PC-3 (cell line): ENCODE measurements around the gene FGFR2. TPM values are rescaled to one million over a fixed set of nuclear protein-coding genes. Genes with fewer than 3 reads are reported as not detected.

ENCODE experiments used
- ATAC-seq: fragments of 200-7000 bp; cut with Tn5 transposase; 2 replicates; pipeline ENCODE4 v1.9.1; 2020; ENCODE audit warnings: mild to moderate bottlenecking, moderate library complexity
- BruUV-seq: library from RNA; stranded (reverse); fragments of 400-500 nt; replicated peaks from 2 replicates; lab custom pipeline; 2021; lab: Mats Ljungman, UMichigan
- CTCF ChIA-PET: fragments of 300-600 bp; sonication (Branson Sonifier 250); formaldehyde crosslinking; loops from one replicate; lab custom pipeline; 2022; ENCODE audit warnings: antibody characterized with exemption; lab: Charles Lee
- POLR2A ChIA-PET: fragments of 300-600 bp; sonication (Branson Sonifier 250); formaldehyde crosslinking; loops from one replicate; lab custom pipeline; 2022; ENCODE audit warnings: antibody characterized with exemption; ENCODE audit not compliant: unreplicated experiment; lab: Charles Lee
- DNase-seq: peaks from one replicate; pipeline ENCODE4 v3.0.0-alpha.2; 2015
- H2AFZ ChIP-seq: fragments of 300-600 bp; sonication (generic); 2 replicates; pipeline ENCODE4 v1.6.0; 2016; ENCODE audit warnings: antibody characterized with exemption, low read length
- H3F3A ChIP-seq: fragments of 300-600 bp; sonication (generic); one replicate; pipeline ENCODE4 v1.6.0; 2017; ENCODE audit warnings: antibody characterized with exemption, low read length, control low read depth, mild to moderate bottlenecking; ENCODE audit not compliant: unreplicated experiment
- H3K27ac ChIP-seq: fragments of 300-600 bp; sonication (generic); 2 replicates; pipeline ENCODE4 v1.5.1; 2016; ENCODE audit warnings: mild to moderate bottlenecking, low read length
- H3K27me3 ChIP-seq: fragments of 300-600 bp; sonication (generic); 2 replicates; pipeline ENCODE4 v1.6.1; 2016; ENCODE audit warnings: low read length, mixed read lengths
- H3K36me3 ChIP-seq: fragments of 300-600 bp; sonication (generic); 2 replicates; pipeline ENCODE4 v1.6.1; 2016; ENCODE audit warnings: low read depth, mixed run types, low read length, mixed read lengths
- H3K4me1 ChIP-seq: fragments of 300-600 bp; sonication (generic); 2 replicates; pipeline ENCODE4 v1.5.1; 2016; ENCODE audit warnings: low read length; ENCODE audit not compliant: insufficient read depth
- H3K4me2 ChIP-seq: fragments of 300-600 bp; sonication (generic); 2 replicates; pipeline ENCODE4 v1.6.0; 2016; ENCODE audit warnings: low read length
- H3K4me3 ChIP-seq: fragments of 300-600 bp; sonication (generic); 2 replicates; pipeline ENCODE4 v1.5.1; 2016; ENCODE audit warnings: mild to moderate bottlenecking, low read length, mixed read lengths
- H3K79me2 ChIP-seq: fragments of 300-600 bp; sonication (generic); 2 replicates; pipeline ENCODE4 v1.6.1; 2017; ENCODE audit warnings: low read length, mixed read lengths
- H3K9ac ChIP-seq: fragments of 300-600 bp; sonication (generic); 2 replicates; pipeline ENCODE4 v1.6.0; 2016; ENCODE audit warnings: mild to moderate bottlenecking, low read length
- H3K9me2 ChIP-seq: fragments of 300-600 bp; sonication (generic); replicated peaks from 2 replicates; pipeline ENCODE4 v1.6.1; 2016; ENCODE audit warnings: mixed run types, low read length, mixed read lengths
- H3K9me3 ChIP-seq: fragments of 300-600 bp; sonication (generic); 2 replicates; pipeline ENCODE4 v1.6.1; 2016; ENCODE audit warnings: low read length, mixed read lengths
- H4K20me1 ChIP-seq: fragments of 300-600 bp; sonication (generic); 2 replicates; pipeline ENCODE4 v1.6.1; 2016; ENCODE audit warnings: low read length, mixed read lengths
- EZH2 ChIP-seq: fragments of 300-600 bp; sonication (generic); IDR thresholded peaks from one replicate; pipeline ENCODE4 v1.6.1; 2017; ENCODE audit warnings: antibody characterized with exemption, mild to moderate bottlenecking, low read length; ENCODE audit not compliant: unreplicated experiment
- EZH2phosphoT487 ChIP-seq: fragments of 300-600 bp; sonication (generic); IDR thresholded peaks from 2 replicates; pipeline ENCODE4 v1.6.1; 2018; ENCODE audit warnings: mild to moderate bottlenecking, antibody characterized with exemption, low read length, borderline replicate concordance
- intact Hi-C: fragments of 100-400 bp; cut with micrococcal nuclease; formaldehyde crosslinking; loops from 2 replicates; pipeline ENCODE4 v1.9.0; 2023
- total RNA-seq: library from RNA; depleted of rRNA; stranded (reverse); fragments of >200 nt; gene quantifications from 2 replicates; pipeline ENCODE4 v1.2.3, GENCODE V29; 2014
- TF ChIP-seq, protein P1 (sequence below): fragments of 300-600 bp; sonication (generic); conservative IDR thresholded peaks from 2 replicates; pipeline ENCODE4 v1.5.1; 2017; ENCODE audit warnings: antibody characterized with exemption, low read depth, mild to moderate bottlenecking, low read length

The FGFR2 gene
- total RNA-seq, 1 experiment from 2014 or later = 0.36 TPM

DNA sequence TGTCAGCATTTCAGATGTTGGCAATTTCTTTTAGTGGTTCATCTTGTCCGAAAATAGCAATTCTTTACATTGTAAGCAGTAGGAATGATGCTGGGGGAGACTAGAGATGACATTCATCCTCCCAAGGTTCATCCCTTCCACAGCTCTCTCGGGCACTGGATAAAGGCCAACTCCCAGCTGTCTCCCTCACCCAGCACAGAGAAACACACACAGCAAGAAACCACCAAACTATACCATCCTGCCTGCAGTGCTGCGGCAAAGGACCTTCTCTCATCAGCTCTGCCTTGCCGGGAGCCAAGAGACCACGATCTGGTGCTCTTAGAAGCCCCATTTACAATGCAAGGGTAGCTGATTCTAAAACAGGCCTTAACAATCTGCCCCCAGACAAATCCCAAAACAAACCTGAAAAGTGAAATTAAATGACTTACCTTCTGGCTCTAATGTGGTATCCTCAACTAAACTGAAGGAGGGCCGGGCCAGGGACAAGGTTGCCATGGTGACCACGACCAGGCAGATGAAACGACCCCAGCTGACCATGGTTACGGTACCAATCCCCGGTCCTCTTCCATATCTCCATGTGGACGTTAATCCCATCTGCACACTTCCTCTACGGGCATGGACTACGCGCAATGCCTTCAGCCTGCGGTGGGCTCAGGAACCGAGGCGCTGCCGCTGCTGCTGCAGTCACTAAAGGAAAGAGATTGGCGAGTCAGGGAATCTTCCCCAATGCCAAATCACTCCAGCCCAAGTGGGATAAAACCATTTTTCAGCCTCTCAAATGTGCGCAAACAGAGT, 4.8 kb downstream of the FGFR2 start:
- no peaks in the 10 kb centered on the region for H3K4me1 ChIP-seq
- intact Hi-C loops = no loop called here
- POLR2A ChIA-PET = no interaction called here

DNA sequence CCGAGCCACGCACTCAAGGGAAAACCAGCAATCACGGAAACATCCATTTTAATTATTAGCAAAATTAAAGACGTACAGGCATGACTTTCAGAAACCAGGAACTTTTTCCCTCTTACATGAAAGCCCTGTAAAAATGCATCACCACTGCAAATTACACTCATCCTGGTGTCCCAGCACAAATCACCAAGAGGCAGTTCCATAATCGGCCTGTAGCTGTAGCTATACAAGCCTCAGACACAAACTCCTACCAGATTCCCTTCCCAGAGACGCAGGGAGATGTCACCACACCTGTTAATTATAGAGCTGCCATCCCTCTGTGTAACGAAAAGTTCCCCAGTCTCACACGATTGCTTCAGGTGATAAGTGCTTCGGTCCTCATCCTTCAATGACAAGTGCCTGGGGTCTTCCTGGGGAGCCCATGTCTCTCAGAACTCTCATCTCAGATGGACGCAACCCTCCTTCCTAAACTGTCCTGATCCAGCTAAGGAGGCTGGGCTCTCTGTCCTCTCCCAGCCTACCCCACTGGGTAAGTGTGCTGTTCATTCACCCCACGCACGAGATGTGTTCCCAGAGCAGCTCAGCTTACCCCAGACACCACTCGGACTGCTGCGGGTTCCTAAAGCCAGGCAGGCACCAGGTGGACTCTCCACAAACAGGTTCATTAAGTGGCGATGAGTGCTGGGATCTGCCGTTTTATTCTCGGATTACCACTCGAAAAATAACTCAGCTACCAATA, 5.9 kb downstream of the FGFR2 start:
- Histone ChIP-seq H3K4me1 (no peaks in the 10 kb centered on the region), H3K79me2 (no peaks in the 10 kb centered on the region), H3K9me3 (no peaks in the 10 kb centered on the region), H3F3A (no peaks in the 10 kb centered on the region), H3K27me3 (peaks cover 52% of the 10 kb centered on the region), H3K4me3 (no peak overlapping the region), H3K9ac (no peak overlapping the region), H3K27ac (no peak overlapping the region), H3K4me2 (no peak overlapping the region), H2AFZ (no peak overlapping the region), H3K9me2 (no peaks in the 10 kb centered on the region), H3K36me3 (no peaks in the 10 kb centered on the region), H4K20me1 (no peaks in the 10 kb centered on the region)
- no TSS peak for BruUV-seq
- ChIA-PET POLR2A (no interaction called here), CTCF (interaction anchor here (0.7 kb wide), 1 partner anchor 65 kb away, joined by 3 read pairs; no protein-coding TSS in a partner anchor)
- intact Hi-C loops = no loop called here
- ATAC-seq = no peak
- DNase-seq = no peak
- no peak for TF ChIP-seq EZH2
- no peak for TF ChIP-seq EZH2phosphoT487
- TF ChIP-seq, protein P1, sequence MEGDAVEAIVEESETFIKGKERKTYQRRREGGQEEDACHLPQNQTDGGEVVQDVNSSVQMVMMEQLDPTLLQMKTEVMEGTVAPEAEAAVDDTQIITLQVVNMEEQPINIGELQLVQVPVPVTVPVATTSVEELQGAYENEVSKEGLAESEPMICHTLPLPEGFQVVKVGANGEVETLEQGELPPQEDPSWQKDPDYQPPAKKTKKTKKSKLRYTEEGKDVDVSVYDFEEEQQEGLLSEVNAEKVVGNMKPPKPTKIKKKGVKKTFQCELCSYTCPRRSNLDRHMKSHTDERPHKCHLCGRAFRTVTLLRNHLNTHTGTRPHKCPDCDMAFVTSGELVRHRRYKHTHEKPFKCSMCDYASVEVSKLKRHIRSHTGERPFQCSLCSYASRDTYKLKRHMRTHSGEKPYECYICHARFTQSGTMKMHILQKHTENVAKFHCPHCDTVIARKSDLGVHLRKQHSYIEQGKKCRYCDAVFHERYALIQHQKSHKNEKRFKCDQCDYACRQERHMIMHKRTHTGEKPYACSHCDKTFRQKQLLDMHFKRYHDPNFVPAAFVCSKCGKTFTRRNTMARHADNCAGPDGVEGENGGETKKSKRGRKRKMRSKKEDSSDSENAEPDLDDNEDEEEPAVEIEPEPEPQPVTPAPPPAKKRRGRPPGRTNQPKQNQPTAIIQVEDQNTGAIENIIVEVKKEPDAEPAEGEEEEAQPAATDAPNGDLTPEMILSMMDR = no peak

More for the DNA sequence above, 4.8 kb downstream of the FGFR2 start:
- H3F3A ChIP-seq = no peaks in the 10 kb centered on the region
- H3K4me2 ChIP-seq = no peak overlapping the region
- no peaks in the 10 kb centered on the region for H3K9me3 ChIP-seq
- no peak for ATAC-seq
- no peak overlapping the region for H3K27ac ChIP-seq
- peaks cover 56% of the 10 kb centered on the region for H3K27me3 ChIP-seq
- no peaks in the 10 kb centered on the region for H3K36me3 ChIP-seq
- no peak for DNase-seq
- no peaks in the 10 kb centered on the region for H3K9me2 ChIP-seq
- BruUV-seq = no TSS peak
- H3K4me3 ChIP-seq = no peak overlapping the region
- TF ChIP-seq, protein P1 = no peak
- TF ChIP-seq EZH2phosphoT487 = no peak
- no peak for TF ChIP-seq EZH2
- no peak overlapping the region for H3K9ac ChIP-seq
- H3K79me2 ChIP-seq = no peaks in the 10 kb centered on the region
- CTCF ChIA-PET = no interaction called here
- H4K20me1 ChIP-seq = no peaks in the 10 kb centered on the region
- no peak overlapping the region for H2AFZ ChIP-seq

DNA sequence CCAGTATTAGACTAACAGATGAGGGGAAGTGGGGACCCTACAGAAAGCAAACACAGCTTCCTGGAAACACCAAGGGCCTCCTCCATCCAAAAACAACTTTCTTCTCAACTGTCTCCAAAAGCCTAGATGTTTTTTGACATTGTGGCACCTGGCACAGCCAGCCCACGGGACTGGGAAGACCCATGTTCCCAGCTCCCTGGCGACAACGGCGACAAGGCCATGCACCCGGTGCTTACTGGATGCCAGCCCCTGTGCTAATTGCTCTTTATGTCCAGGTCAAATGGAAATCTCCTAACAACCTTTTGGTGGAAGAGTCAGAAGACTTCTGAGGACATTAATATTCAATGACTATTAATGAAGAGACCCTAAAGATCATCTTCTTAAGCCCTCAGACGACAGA, 7.1 kb downstream of the FGFR2 start:
- ChIA-PET POLR2A (no interaction called here), CTCF (no interaction called here)
- no peaks in the 10 kb centered on the region for H3K36me3 ChIP-seq
- no peaks in the 10 kb centered on the region for H4K20me1 ChIP-seq
- no peaks in the 10 kb centered on the region for H3F3A ChIP-seq
- no peak overlapping the region for H3K9ac ChIP-seq
- no peak overlapping the region for H3K27ac ChIP-seq
- ATAC-seq = no peak
- TF ChIP-seq EZH2phosphoT487 (no peak), EZH2 (no peak)
- TF ChIP-seq, protein P1 = no peak
- no peaks in the 10 kb centered on the region for H3K4me1 ChIP-seq
- H2AFZ ChIP-seq = no peak overlapping the region
- no peaks in the 10 kb centered on the region for H3K9me2 ChIP-seq
- no peak overlapping the region for H3K4me3 ChIP-seq
- no peak overlapping the region for H3K4me2 ChIP-seq
- intact Hi-C loops = no loop called here
- H3K79me2 ChIP-seq = no peaks in the 10 kb centered on the region
- no peak for DNase-seq
- BruUV-seq = no TSS peak
- no peaks in the 10 kb centered on the region for H3K9me3 ChIP-seq
- peaks cover 52% of the 10 kb centered on the region for H3K27me3 ChIP-seq
